GM19099 (cell line): ENCODE results near the gene DLGAP1.

Experiments used
- POLR2A ChIP-seq: IDR thresholded peaks from 3 replicates; pipeline ENCODE4 v1.6.1; 2011; ENCODE audit warnings: low read depth; ENCODE audit not compliant: insufficient read length; ENCODE audit errors: extremely low read depth

The DLGAP1 gene

DNA sequence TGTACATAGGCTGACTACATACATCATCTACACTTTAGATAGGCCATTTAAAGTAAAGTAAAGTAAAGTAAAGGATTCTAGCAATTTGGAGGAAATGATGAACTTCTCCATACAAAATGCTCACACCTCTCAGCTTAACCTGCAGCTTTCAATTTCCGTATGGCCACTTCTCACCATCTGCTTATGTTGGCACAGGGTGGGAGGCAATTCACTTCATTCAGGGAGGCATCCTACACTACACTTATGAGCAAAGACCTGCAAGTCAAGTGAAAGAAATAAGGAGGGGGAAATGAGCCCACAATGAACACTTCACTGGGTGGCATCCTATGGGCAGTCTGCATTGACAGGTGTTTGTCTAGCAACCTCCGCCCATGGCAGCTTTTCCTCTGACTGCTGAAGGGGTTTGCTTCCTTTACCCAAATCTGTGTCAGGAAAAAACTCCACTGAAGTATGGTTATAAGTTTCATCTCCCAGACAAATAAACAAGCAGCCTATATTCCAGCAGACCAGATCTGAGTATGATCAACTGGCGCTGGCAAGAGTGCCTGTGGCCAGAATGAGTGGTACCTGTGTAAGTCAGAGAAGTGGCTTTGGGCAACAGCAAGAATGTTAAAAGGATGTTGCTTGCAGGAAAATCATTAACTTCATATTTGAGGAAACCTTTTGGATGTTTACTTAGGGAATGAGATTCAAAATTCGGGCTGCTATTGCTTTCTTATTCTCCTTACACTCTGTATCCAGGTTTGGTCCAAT lies 556.1 kb downstream of the DLGAP1 start:
- no peak for TF ChIP-seq POLR2A

DNA sequence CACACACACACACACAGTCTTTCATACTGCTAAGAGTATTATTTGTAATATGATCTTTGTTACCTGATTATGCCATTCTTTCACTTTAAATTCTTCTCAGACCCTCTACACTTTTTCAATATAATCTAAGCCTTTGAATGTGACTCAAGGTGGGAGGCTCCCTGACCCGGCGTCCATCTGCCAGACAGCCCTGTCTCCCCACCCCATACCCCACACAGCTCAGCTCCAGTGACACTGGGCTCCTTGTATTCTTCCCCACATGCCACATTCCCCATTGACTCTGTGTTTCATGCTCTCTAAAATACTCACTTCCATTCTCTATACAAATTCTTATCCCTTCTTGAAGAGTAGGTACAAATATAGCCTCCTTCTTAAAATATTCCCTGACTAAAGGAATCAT lies 563.0 kb downstream of the DLGAP1 start:
- no peak for TF ChIP-seq POLR2A

DNA sequence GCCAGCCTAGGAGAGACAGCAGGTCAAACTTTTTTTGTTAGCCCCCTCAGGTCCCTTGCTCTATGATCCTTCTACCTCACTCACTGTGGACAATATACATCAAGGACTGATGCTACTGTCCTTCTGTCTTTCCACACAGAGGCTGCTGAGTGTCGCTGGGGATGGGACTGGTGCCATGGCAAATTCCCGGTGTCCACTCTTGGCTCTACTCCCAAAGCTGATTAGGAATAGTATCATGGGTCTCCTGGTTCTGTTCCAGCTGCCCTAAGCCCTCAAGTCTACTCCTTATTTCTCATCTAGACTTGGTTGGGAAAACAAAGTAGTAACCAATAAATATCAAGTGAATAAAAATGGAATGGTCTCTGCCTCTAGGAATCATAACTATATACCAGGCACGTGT lies 563.9 kb downstream of the DLGAP1 start:
- no peak for TF ChIP-seq POLR2A

DNA sequence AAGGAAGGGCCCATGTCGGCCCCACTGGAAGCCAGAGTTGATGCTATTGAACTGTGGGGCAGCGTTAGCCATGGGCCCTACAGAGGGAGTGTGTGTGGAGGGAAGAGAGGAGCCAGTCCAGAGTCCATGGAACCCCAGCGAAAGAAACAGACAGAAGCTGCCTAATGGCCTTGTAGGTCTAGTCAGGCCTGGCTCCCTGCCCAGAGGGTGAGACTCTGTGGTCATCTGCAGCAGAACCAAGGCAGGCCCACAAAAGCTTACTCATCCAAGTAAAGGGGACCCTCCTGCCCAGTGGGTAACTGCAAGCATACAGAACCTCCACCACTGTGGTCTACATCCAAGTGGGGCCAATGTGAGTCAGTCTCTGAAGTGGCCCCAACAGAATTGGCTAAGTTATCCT lies 565.3 kb downstream of the DLGAP1 start:
- TF ChIP-seq POLR2A = no peak

DNA sequence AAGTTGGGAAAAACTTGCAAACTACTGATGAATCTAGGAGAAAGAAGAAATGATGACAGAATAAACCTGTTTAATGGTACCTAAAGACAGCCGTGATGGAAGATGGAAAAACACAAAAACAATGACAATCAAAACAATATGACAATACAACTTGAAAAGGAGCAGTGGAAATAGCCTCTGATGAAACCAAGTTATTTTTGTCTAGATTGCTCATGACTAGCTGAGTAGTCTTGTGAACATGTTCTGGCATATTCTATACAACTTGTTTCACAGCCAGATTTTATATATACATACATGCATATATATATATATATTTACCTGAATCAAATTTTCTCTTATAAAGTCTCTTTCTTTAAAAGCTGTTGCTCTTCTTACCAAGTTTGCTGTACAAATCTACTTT lies 566.0 kb downstream of the DLGAP1 start:
- no peak for TF ChIP-seq POLR2A

DNA sequence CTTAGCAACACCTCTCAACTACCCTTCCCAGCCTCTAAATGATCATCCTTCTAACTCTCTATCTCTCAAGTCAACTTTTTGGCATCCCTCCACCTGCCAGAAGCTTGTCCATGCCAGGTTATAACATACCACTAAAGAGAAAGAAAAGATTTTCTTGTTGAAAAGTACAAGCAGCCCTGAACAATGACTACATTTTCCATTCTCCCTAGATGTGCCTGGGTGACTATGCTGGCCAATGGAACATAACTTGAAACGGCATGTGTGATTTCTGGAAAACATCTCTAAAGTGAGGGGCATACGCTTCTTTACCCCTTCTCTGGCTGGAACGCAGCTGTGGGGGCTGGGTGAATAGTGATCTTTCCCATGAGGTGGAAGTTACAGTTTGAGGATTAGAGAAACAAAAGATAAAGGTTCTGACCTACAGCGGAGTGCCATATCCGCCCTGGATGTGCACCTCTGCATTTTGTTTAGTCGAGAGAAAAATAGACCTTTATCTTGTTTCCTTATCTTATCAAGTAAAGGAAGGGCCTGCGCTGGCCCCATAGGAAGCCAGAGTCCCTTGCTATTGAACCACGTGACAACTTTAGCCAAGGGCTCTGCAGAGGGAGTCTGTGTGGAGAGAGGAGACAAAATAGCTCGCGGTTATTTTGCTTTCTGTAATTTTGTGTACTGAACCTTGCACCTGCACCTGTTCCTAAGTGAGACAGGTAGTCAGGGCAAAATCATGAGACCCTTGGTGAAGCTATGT lies 568.4 kb downstream of the DLGAP1 start:
- TF ChIP-seq POLR2A = no peak

DNA sequence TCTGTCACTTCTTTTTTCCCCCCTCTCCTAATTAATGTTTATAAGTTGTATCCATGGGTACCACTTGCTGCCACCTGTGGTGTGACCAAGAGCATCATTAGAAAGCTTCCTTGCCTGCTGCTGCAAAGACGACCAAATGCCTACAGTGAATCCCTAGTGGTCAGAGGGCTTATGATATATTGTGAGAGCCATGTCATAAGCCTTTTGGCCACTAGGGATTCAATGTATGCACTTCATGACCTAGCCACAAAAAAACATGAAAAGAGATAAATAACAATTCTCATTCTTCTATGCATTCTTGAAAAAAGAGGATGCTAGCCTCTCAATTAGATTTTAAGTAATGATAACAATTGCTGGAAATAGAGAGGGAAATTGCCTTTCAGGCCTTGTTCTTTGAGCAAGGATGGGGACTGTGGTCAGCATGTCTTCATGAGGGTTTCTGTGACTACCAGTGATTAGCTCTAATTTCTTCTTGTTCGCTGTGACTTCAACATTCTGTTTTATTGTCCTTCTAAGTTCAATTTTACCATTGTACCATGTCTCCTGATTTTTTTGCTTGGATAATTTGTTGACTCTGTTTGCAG lies 569.8 kb downstream of the DLGAP1 start:
- TF ChIP-seq POLR2A = no peak

DNA sequence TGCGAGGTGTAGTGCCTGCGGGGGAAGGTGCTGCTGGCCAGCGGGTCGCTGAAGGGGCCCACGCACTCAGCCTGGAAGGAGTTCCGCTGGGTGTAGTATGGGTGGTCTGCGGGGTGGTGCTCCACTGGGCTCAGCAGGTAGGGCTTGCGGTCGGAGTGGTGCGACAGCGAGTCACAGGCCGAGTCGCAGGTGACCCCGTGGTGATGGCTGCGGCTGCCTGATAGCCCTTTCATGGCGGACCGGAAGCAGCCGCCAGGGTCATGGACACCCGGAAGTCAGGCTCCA lies 575.3 kb downstream of the DLGAP1 start:
- no peak for TF ChIP-seq POLR2A

DNA sequence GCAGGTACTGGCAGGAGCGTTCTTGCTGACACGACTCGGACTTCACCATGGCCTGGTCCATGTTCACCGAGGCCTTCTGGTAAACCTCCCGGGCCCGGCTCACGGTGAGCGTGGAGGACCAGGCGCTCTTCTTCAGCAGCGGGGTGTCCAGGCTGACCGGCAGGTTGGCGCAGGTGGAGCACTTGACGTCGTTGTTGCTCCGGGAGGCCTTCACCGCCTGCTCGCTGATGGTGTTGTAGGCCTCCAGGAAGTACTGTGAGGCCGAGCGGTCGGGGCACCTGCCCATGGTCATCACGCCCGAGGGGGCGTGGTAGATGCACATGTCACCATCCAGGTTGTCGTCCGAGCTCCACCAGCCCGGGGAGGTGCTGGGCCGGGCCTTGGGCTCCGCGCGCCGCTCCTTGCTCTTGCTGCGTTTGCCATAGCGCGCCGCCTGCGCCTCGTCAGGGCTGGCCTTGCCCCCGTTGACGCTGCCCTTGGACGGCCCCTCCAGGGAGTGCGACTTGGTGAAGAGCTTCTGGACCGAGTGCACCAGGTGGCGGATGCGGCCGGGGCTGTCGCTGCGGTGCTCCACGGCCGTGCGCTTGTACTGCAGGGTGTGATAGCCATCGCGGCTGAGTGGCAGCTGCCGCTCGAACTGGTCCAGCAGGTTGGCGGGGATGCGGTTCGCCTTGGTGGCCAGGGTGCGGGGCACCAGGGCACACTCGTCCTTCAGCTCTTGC lies 575.8 kb downstream of the DLGAP1 start:
- no peak for TF ChIP-seq POLR2A

DNA sequence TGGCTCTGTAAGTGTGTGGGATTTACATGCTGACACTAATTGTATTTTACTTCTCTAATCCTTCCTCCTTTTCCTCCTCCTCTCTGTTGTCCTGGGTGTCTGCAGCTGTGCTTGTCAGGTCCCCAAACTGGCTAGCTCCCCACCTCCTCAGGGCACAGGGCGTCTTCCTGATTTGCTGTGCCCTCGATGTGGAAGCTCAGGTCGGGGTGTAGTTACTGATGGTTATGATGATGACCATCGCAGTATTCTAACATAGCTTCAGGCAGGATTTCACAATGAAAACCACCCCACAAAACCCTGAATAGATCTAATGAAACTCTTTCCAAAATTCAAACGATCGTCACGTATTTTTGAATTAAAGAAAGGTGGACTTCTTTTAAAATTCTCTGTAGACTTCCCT lies 576.7 kb downstream of the DLGAP1 start:
- no peak for TF ChIP-seq POLR2A

DNA sequence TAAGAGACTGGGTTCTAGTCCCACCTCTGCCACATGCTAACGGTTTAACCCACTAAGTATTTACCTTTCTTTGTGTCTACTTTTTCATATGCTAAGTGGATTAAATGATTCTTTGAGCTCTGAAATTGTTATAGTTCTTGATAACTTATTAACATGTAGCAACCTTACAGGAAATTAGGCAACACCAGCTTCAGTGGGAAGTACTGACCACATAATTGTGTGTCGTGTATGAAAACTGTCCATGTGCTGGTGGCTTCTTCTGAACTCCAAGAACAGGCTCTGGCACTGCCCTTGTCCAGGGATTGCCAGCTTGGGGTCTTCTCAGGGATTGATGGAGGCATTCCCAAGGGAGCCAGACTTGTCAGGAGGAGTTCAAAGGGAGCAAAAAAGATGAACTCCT lies 577.4 kb downstream of the DLGAP1 start:
- TF ChIP-seq POLR2A = no peak

DNA sequence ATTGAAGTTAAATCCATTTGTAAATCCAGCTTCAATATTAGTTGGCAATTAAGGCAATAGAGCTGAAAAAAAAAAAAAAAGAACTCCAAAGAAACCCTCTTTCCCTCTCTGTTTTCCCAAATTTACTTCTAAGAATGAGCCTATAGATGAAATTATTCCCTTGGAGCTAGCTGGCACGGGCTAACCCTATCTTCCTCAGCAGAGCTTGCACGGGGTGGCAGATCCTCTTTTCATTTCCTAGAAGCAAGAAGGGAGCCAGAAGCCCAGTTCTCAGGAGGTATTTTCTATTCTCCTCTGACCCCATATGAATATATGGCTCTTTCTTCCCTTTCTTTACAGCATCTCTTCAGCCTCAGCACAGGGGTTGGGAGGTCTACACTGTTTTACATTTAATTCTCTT lies 579.1 kb downstream of the DLGAP1 start:
- TF ChIP-seq POLR2A = no peak

DNA sequence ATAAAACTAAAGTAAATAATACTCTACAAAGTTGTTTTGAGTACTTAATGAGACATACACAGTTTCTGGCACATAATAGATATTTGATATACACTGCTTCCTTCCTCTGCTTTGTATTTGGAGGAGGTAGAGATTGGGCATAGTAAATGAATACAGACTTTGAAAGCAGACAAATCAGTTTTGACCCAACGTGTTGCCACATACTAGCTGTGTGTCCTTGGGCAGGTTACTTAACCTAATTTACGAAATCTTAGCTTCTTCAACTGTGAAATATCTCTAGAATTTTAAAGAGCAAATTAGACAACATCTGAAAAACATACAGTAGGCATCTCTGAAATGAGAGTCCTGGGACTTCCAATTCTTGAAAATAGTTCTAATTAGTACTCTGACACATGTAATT lies 579.7 kb downstream of the DLGAP1 start:
- no peak for TF ChIP-seq POLR2A

DNA sequence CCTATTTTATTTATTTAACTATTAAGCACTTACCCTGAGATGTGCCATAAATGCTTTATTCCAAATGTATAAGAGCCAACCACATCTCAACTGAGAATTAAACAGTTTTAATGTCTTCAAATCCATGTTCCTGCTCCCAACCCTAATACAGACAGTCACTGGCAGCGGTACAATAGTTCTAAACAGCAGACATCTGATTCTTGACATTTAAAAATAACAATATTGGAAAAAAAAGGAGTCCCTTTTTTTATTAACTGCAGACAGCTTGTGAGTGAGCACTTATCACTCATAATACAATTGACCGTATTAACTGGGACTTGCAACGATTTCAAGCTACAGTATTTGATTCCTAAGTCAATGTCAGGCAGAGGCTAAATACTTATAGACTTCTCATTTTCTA lies 580.5 kb downstream of the DLGAP1 start:
- no peak for TF ChIP-seq POLR2A

DNA sequence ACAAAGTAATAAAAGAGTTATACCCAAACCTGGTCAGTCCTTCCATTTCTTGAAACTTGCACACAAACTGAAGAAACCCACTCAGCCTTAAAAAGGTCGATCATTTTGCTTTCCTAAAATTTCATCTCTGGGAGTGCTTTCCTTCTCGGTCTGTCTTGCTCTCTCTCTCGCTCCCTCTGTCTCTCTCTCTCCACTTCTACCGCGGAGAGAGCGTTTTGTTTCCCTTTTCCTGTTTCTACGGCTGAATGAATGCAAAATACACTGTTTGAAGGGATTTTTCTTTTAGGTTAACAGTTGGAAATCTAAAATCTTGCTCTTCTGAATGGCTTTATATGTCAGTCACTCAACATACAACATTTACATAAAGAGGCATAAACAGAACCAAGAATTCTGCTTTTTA lies 581.0 kb downstream of the DLGAP1 start:
- no peak for TF ChIP-seq POLR2A

DNA sequence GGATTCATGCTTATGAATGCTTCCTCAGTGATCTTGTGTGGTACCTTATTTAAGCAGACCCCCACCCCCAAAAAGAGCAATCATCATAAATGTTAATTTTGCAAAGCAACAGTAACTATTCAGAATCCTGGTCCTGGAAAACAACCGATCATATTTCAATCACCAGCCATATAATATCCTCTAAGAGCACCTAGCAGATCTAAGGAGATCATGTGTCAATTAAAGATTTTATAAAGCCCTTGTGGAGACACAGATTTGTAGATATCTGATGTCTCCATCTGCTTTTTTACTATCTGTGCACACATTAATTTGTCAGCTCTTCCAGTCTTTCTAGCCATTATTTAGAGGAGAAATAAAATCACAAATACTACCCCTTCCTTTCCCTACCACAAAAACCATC lies 581.4 kb downstream of the DLGAP1 start:
- no peak for TF ChIP-seq POLR2A
